Activated CD4-positive, alpha-beta T cell treated with anti-CD3 and anti-CD28 coated beads, Interleukin-2, Interleukin-4, amounts not matched to agents 100 ng/mL and 50 ng/mL, durations not matched to agents 16 hours and 8 hours (primary cell): Measurements from ENCODE around the gene LRMDA.

Experiments
- DNase-seq: peaks from one replicate; pipeline ENCODE4 v3.0.0-alpha.2; 2020; ENCODE audit warnings: low spot score

Gene LRMDA

DNA sequence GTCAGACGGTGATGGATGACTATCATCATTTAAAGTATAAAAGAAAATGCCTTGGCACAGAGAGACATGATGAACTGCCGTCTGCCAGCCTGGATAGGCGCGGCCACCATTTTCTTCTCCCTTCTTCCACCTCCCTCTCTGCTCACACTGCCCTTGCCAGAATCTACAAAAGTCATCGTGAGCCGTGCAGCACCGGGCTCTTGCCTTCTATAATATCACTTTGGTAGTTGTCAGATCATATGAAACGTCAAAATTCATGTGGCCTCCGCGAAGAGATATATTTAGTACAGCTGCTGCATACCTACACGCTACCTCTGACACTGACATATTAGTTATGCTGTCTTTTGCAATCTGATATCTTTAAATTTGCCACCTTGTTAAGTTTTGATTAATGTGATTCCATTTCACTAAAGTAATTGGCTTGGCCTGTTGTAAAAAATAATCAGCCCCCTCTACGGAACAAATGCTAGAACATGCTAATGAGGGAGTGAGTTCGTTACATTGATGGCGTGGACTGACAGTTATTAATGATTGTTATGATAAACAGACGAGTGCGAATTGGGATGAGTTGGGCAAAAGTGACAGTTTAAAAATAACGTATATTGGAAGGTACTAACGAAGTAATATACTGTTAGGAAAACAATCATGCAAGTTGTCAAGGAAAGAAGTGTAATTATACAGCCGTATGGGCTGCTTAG, 214.9 kb downstream of the LRMDA start:
- no peak for DNase-seq

DNA sequence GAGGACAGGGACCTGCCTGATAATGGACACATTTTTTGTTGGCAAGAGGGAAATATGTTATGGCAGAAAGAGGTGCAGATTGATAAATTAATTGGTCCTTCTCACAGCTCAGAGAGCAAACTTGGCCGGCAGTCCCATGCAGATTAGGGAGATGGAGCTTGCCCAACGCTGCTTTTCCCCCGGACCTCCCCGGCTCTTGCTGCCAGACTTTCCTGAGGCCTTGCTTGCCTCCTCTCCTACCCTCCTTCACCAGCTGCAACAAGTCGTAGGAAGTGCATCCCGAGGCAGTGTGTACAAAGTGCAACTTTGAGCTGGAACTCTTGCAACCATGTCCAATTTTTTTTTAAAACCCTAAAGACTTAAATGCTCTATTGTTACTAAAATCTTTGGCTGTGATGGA, 215.5 kb downstream of the LRMDA start:
- no peak for DNase-seq

DNA sequence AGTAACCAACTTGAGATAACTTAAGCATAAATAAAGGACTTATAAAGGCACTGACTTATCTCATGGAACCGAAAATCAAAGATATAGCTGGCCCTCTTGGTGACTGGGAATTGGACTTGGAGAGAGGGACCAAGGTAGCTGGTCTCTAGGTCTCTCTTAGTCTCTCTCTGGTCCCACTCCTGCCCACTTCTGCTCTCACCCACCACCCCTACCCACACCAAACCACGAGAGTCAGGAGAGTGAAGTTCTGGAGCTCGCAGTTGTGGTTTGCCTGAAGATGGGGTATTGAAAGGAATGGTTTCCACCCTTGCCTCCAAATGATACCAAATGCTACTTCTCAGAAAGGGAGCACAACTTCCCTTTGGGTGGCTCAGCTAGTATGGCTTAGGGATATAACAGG, 216.3 kb downstream of the LRMDA start:
- DNase-seq: no peak

DNA sequence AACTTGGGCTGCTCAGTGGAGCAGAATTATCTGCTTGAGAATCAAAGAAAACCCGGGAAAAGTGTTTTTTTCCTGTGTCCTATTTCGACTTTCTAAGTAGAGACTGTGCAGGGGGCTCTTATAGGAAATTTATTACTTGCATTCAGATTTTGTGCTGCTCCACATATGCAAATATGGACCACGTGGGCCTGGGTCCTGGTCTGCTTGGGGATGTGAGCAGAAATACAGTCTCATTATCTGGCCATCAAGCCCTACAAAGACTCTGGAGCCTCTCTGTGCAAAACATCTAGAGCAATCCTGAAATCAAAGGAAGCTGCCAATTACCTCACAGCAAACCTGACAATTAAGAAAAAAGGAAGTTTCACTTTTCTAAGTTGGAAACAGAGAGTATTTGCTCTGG, 216.9 kb downstream of the LRMDA start:
- no peak for DNase-seq

DNA sequence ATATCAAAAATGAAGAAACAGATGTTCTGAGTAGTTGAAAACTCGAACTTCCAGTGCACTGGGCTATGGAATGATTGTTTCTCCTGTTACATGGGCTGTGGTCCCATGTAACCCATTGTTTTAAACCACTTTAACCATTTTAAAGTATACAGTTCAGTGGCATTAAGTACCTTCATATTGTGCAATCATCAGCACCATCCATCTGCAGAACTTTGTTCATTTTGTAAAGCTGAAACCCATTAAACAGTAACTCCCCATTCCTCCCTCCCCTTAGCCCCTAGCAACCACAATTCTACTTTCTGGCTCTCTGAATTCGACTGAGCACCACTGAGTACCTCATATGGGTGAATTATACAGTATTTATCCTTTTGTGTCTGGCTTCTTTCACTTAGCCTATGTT, 217.4 kb downstream of the LRMDA start:
- DNase-seq: no peak

DNA sequence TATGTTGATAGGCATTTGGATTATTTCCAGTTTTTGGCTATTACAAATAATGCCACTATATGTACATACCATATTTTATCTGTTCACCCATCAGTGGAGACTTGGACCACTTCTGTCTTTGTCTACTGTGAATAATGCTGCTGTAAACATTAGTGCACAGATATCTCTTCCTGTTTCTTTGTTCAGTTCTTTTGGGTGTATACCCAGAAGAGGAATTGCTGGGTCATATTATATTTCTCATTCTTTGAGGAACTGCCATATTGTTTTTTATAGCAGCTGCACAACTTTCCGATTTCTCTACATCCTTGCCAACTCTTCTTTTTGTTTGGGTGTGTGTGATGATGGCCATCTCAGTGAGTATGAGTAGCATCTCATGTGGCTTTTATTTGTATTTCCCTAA, 218.0 kb downstream of the LRMDA start:
- no peak for DNase-seq

DNA sequence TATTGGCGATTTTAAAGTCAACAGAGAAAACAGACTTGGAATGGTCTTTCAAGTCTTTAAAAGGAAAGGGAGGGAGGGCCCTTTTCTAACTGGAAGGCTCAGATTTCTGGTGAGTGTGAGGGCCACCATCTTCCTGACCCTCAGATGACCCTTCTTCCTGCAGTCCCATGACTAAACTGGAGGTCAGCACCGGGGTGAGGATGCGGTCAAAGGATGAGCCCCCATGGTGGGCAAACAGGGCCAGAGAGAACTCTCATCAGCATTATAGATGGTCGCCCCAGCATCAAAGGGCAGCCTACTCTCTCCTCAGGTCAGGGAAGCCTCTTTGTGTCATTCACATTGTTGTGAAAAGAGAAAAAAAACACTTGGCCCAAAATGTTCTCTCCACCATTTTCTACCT, 219.2 kb downstream of the LRMDA start:
- no peak for DNase-seq

DNA sequence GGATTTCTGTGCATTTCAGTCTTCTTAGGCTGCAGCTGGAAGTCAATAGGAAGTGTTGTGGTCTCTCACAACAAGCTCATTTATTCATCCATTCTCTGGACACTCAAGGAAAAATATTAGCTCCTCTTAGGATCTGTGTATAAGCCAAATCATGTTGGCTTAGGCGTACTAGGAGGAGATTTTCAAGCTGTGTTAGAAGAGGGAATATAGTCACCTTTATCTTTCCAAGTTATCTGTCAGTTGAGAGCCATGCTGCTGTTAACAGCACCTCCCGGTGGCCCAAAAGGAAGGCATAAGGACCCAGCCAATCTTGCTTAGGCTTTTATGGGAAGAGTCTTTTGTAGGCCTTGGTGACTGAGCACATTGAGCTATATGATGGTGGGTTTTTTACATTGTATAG, 220.0 kb downstream of the LRMDA start:
- no peak for DNase-seq

DNA sequence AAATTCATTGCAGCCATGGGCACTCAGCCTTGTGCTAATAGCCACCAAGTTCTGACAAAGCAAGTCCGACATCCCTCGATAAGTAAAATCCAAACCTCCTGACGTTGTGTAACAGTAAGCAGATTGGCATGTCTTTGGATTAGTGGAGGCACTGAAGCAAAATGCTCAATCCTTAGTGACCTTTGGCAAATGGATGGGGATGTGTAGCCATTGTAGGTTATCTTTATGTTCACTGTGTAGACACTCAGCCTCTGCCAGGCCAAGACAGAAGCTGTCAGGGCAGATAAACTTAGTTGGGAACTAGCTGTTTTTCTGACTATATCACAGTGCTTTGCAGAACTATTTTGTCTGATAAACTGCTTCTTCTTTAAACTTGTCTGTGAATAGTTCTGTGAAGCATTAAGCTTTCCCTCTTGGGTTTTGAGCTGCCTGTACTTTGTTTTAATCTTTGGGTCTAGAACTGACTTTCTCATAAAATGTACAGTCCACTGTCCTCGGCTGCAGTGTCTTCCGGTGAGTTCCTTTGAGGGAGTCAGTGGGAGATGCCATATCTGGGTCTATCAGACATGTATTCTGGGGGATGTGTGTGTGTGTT, 220.8 kb downstream of the LRMDA start:
- DNase-seq: no peak

DNA sequence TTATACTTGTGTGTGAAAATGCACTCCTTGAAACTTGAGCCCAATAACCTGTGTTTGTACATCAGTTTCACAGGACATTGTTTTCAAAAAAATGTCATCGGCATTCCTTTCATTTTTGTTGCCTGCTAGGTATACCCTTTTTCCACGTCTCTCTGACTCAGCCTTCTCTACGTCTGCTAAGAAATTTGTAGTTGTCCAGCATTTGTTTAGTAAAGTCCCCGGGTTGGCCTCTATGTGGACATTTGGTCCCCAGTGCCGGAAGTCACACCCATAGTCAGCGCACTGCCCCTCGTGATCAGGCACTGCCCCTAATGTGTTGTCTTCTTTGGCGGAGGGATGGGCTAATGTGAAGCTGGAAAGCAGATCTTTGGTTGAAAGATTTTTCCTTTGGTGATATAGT, 222.3 kb downstream of the LRMDA start:
- no peak for DNase-seq

DNA sequence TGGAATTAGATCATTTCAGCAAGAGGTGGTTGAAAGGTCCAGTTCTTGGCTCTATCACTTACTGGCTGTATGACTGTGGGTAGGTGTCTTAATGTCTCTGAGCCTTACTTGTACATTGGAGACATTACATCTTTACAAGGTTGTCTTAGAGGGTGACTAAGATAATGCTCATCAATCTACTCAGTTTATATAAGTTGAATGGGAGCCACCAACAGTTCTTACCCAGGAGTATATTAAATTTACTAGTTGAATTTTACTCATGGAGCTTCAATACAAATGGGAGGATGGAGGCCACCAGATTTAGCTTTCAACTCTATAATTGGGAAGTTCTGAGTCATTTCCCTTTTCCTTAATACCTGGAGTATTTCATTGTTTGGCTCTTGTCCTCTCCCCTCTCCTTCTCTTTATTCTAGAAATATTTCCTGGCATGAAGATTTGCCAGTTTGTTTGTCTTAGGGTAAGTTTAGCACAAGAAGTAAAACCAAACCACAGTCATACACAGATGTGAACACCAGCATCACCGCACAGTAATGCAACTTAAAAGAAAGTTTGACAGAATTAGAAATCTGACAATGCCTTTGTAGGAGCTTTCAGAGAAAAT, 222.8 kb downstream of the LRMDA start:
- DNase-seq: no peak

DNA sequence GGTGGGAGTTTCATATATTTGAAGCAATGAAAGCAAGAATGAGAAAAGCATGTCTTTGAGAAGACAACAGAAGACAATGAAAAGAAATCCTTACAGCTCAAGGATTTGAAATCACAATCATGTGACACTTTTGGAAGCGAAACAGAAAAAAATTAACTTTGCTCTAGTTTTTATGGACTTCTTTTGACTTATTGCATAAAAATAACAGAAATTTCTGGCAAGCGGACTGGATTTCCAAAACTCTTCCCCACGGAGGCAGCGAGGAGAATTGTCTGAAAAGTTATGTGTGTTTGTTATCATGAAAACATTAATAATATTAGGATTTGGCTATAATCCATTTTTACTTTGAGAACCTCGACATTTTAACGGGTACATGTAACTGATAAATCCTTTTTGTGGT, 223.3 kb downstream of the LRMDA start:
- no peak for DNase-seq

DNA sequence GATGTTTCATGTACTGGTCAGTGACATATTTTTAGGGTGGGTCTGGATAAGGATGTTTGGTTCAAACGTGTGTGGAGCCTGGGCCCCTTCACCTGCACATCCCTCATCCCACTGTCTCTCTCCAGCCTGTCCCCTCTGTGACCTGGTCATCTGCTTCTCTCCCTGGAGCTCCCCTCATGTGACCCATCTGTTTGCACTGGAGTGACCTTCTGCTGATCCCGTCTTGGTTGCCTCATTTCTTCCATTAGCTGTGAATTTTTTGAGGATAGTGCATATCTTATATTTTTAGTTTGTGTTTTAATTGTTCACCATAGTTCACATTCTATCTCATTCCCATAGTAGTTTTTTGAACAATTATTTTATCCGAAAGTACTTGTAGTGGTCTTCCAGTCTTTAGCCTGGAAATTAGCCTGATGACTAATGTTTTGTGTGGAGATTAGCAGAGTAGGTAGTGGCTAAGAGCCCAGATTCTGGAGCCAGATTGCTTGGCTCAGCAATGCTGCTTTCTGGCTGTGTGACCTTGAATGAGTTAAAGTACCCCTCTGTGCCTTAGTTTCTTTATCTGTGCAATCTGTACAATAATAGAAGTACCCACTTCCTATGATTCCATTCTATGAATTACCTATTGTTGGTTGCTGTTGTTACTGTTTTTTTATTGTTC, 224.5 kb downstream of the LRMDA start:
- DNase-seq: no peak

DNA sequence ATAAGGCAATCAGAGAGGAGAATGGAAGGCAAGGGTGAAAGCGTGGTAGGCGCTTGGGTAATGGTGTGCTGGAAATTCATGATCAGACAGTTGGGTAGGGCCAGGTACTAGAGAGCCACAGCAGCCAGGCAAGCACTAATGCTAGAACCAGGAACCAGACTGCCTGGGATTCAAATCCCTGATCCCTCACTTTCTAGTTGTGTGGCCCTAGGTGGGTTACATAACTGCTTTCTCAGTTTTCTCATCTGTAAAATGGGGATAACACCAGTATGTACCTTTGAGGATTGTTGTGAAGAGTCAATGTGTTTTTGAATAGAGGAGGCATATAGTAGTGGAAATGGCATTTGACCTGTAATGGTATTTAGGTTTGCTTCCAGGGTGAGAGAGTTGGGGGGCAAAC, 225.9 kb downstream of the LRMDA start:
- DNase-seq: no peak

DNA sequence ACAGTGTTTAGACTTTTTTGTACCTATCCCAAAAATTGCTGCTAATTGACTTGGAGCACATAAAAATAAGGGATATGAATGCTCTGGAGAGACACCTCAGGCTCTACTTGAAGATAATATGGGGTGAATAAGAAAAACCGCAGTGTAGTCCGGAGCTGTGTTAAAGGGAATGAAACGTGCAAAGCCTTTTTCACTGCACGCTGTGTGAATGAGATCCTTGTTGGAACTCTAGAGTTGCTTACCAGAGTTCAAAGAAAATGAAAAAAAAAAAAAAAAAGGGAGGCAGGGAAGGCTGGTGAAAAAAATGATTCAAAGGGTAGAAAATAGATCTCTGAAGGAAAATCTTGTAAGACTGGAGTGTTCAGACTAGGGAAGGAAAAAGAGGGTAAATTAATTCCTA, 226.6 kb downstream of the LRMDA start:
- no peak for DNase-seq

DNA sequence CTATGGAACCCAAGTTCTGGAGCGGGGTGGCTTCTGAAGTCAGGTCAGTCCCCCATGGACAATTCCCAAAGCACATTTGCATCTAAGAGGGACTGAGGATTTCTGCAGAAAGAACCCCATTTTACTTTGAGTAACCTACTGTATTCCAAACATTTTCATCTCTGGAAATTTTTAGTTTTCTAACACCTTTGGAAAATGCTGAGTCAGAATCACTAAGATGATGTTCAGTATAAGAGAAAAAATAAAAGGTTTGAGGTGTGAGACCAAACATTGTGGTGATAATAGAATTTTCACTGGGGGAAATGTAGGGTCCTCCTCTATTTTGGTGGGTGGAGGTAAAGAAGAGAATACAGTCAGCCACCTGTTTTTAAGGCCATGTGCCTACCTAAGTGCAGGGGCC, 227.1 kb downstream of the LRMDA start:
- DNase-seq: no peak

DNA sequence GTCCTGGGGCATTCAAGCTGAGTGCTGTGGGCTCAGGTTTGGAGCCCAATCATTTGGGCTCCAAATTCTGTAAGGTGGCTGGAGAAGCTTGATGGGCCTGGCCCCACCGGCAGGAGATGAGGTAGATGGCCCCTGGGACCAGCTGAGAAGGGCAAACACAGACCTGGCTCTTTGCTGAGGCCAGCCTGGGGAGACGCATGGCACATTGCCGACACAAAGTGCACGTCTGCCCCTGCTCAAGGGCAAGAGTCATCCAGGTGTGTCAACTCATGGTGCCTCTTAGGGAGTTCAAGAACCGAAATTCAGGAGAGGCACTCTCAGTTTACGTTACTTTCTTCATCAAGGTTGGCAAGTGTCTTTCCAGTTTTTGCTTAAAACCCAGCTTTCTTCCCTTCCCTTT, 227.5 kb downstream of the LRMDA start:
- no peak for DNase-seq

DNA sequence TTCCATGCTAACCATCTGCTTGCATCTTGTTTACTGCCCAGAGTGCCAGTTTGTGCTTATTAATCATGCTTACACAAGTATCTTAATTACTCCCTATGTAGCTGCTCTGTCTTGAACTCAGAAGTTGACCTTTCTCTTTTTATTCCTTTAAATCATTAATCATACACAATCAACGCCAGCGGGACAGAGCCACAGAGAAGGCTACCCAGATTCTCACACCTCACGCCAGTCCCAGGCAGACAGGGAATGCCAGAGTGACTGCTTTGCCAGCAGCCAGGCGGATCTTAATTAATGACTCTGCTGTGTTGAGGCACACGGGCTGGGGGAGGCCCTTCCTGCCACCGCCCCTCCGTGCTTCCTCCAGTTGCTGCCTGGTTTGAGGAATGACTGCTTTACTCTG, 229.4 kb downstream of the LRMDA start:
- no peak for DNase-seq

DNA sequence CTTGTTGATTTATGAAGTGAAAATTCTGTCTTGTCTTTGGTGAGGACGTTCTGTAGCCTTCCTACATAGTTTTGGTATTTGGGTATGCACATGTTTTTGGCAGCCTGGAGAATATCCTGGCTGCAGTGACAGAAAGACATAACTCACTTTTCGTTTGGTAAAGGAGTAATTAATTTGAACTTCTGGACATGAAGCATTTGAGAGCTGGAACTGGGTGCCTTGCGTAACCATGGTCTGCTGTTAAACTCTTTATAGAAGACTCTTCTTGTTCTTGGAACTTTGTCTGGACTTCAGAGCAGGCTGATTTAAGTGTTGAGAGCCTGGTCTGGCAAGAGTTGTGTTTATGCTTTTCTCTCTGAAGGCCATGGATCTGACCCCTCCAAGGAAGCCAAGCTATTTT, 231.3 kb downstream of the LRMDA start:
- no peak for DNase-seq

DNA sequence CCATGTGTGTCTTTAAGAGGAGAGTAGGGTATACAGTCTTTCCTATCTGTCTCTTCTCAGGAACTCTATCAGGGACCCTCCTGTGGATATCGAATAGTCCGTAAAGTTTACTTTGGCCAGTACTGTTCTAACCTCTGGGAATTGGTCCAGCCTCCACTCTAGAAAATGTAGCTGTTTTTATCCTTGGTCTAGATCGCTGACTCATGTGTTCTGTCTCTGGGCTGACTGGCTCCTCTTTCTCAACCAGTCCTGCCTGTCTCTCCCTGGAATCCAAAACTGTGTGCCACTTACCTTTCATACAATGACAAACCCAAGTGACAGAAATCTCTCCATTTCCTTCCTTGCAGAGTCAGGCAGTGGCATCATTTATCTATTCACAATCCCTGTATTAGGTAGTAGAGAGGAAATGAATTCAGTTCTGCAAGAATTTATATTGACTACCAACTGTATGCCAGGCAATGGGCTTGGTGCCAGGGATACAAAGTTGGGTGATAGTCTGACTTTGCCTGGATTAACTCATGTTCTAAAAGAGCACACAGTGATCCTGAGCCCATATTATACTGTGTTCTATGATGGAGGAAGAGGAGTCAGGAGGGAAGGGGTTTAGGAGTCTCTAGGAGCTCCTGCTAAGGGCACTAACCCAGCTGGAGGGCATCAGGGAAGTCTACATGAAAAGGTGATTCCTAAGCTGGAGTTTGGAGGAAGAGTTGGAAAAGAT, 232.7 kb downstream of the LRMDA start:
- no peak for DNase-seq

DNA sequence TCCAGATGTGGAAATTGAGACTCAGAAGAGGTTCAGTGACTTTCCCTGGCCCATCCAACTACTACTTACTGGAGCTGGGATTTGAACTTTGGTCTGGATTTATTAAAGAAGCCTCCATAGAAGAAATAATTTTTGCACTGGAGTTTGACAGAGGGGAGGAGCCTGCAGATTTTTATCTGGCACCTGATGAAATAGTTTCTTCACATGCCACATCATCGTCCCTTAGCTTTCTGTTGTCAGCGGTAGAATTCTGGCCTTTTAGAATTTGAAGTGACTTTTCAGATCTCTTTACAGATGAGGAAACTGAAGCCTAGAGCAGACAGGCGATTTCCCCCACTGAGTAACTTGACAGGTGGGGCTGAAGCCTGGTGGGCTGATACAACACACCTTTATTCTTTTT, 233.5 kb downstream of the LRMDA start:
- DNase-seq: no peak

DNA sequence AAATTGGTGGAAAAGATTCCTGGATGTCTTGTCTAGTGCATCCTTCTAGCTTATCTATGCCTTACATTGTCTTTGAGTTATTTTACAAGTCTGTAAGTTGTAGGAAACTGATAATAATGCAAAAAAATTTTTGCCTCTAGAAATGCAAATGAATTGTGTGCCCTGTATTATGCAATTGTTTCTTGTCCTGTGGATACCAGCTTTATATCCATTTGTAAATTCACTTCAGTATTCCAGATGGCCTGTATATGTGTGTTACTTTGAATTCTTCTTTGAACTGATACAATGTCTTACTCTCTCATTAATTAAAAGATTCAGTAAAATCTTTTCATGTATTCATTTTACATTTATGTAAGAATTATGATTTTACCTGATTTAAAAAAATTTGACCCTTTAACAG, 234.3 kb downstream of the LRMDA start:
- DNase-seq: no peak
